Measurements from ENCODE around the gene PCTP.

DNA sequence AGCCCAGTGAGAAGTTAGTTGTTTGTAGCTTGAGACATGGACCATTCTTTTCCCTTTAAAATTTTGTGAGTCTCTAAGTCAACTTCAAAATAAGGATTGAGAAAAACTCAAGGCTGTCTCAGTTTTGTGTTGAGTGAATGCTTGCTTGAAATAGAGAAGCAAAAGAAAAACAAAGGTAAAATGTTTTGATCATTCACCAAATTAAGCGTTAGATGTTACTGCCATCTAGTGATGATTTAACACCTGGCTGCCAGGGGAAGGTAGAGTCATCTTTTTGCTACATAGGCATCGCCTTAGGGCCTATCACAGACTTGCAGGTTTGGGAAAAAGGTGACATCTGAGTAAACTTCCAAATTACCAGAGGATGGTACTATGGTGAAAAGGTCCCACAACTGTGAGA is 74.4 kb downstream of the PCTP start:
- TF ChIP-seq POLR2A (IDR thresholded peaks at IDR 0.05) (no peak), CTCF (IDR thresholded peaks at IDR 0.05 in 4 of 5, conservative IDR thresholded peaks at IDR 0.05 in 1 of 5) (peak in 4 of 5 experiments; percentile 16 to 61 (median 47))

All from gastrocnemius medialis (tissue), 4 donors.